Panc1 (cell line): ENCODE measurements around the gene LZTS3. TPM values are rescaled to one million over a fixed set of nuclear protein-coding genes. Genes with fewer than 3 reads are reported as not detected.

Experiments
- ATAC-seq: fragments of 200-7000 bp; cut with Tn5 transposase; 2 replicates; pipeline ENCODE4 v1.9.1; 2020; ENCODE audit warnings: mild to moderate bottlenecking, moderate library complexity
- BruUV-seq: library from RNA; stranded (reverse); fragments of 400-500 nt; replicated peaks from 2 replicates; lab custom pipeline; 2021; lab: Mats Ljungman, UMichigan
- CTCF ChIA-PET: fragments of 300-600 bp; sonication (Branson Sonifier 250); formaldehyde crosslinking; loops from one replicate; lab custom pipeline; 2022; ENCODE audit warnings: antibody characterized with exemption; lab: Charles Lee
- POLR2A ChIA-PET: fragments of 300-600 bp; sonication (Branson Sonifier 250); formaldehyde crosslinking; loops from one replicate; lab custom pipeline; 2022; ENCODE audit warnings: antibody characterized with exemption; lab: Charles Lee
- DNase-seq: peaks from one replicate; pipeline ENCODE4 v3.0.0-alpha.2; 2010; ENCODE audit warnings: low read depth, low spot score
- H3K27ac ChIP-seq: 2 replicates; pipeline ENCODE4 v1.5.1; 2011; ENCODE audit warnings: mild to moderate bottlenecking, low read length, inconsistent platforms
- H3K27me3 ChIP-seq: fragments of 200-500 bp; sonication (Bioruptor generic); 2 replicates; pipeline ENCODE4 v1.6.0; 2014; ENCODE audit warnings: low read length, inconsistent platforms; ENCODE audit not compliant: control insufficient read depth, insufficient read depth
- H3K36me3 ChIP-seq: fragments of 200-500 bp; sonication (Bioruptor generic); 2 replicates; pipeline ENCODE4 v1.5.1; 2014; ENCODE audit warnings: inconsistent platforms, mild to moderate bottlenecking, low read length, moderate library complexity; ENCODE audit not compliant: control insufficient read depth, insufficient read depth
- H3K4me1 ChIP-seq: 2 replicates; pipeline ENCODE4 v1.5.1; 2011; ENCODE audit warnings: inconsistent platforms, mild to moderate bottlenecking, low read length, moderate library complexity; ENCODE audit not compliant: control insufficient read depth, insufficient read depth
- H3K4me3 ChIP-seq, 2 experiments: 2 replicates each; pipeline ENCODE4 v1.5.1; 2011 to 2012; ENCODE audit warnings: low read depth in 2 of 2, low read length in 2 of 2, mild to moderate bottlenecking in 2 of 2, inconsistent platforms in 1 of 2, moderate library complexity in 1 of 2
- H3K9me3 ChIP-seq: fragments of 200-500 bp; sonication (Bioruptor generic); 2 replicates; pipeline ENCODE4 v1.5.1; 2014; ENCODE audit warnings: low read depth, mild to moderate bottlenecking, inconsistent platforms, low read length, moderate library complexity; ENCODE audit not compliant: control insufficient read depth, insufficient read depth
- CTCF ChIP-seq: fragments of 450-650 bp; IDR thresholded peaks from 2 replicates; pipeline ENCODE4 v1.5.1; 2017; ENCODE audit warnings: mild to moderate bottlenecking
- POLR2AphosphoS5 ChIP-seq: IDR thresholded peaks from 2 replicates; pipeline ENCODE4 v1.6.1; 2012; ENCODE audit warnings: mild to moderate bottlenecking, low read depth, low read length, moderate library complexity
- REST ChIP-seq, 2 experiments: IDR thresholded peaks; 2 replicates each; pipeline ENCODE4 v1.6.1; 2011 to 2012; ENCODE audit warnings: low read depth in 2 of 2, control low read depth in 1 of 2, low read length in 1 of 2, mild to moderate bottlenecking in 1 of 2, moderate library complexity in 1 of 2; ENCODE audit not compliant: insufficient read depth in 1 of 2
- SIN3A ChIP-seq: IDR thresholded peaks from 2 replicates; pipeline ENCODE4 v1.6.1; 2012; ENCODE audit warnings: low read depth, mild to moderate bottlenecking, low read length, moderate library complexity, borderline replicate concordance; ENCODE audit not compliant: insufficient read depth
- TCF7L2 ChIP-seq: IDR thresholded peaks from 2 replicates; pipeline ENCODE4 v1.6.1; 2011; ENCODE audit warnings: mild to moderate bottlenecking, low read depth, low read length, inconsistent platforms
- in situ Hi-C: cut with HindIII; loops from 2 replicates; pipeline ENCODE4 v1.10.0; 2016; ENCODE audit warnings: low sequenced_read_pairs, low pct_unique_long_range_greater_than_20kb
- intact Hi-C: fragments of 100-400 bp; cut with micrococcal nuclease; formaldehyde crosslinking; loops from one replicate; pipeline ENCODE4 v1.10.0; 2022; ENCODE audit not compliant: unreplicated experiment
- total RNA-seq: library from RNA; stranded (reverse); gene quantifications from one replicate; pipeline ENCODE4 v1.2.1, GENCODE V29; 2021; ENCODE audit not compliant: unreplicated experiment

LZTS3 gene
- total RNA-seq, 1 experiment from 2014 or later: 5.2 TPM

DNA sequence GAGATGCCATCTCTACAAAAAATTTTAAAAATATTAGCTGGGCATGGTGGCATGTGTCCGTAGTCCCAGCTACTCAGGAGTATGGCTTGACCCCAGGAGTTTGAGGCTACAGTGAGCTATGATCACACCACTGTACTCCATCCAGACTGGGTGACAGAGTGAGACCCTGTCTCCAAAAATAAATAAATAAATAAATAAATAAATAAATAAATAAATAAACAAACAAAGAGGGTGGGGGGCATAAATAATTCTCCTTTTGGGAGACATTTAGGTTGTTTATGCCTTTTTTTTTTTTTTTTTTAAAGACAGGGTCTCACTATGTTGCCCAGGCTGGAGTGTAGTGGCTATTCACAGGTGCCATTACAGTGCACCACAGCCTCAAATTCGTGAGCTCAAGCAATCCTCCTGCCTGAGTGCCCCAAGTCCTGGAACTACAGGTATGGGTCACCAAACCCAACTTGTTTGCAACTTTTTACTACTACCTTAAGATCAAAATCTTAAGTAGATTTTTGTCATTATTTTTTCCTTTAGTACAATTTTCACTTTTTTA is 43.2 kb downstream of the LZTS3 start:
- no peaks in the 10 kb centered on the region for H3K9me3 ChIP-seq
- ChIA-PET POLR2A (interaction anchor here (0.6 kb wide), 2 partner anchors 28 to 67 kb away, joined by 3 to 10 read pairs; no protein-coding TSS in a partner anchor), CTCF (interaction anchor here (0.5 kb wide), 2 partner anchors 76 to 129 kb away, joined by 3 read pairs; no protein-coding TSS in a partner anchor)
- no peak overlapping the region for H3K27ac ChIP-seq
- in situ Hi-C loops (no loop called here), intact Hi-C loops (no loop called here)
- no peaks in the 10 kb centered on the region for H3K4me1 ChIP-seq
- TF ChIP-seq POLR2AphosphoS5 (no peak), CTCF (no peak), REST (IDR thresholded peaks at IDR 0.05; ENCODE audit: insufficient read depth in 1 of 2, low read depth in 2 of 2, low read length in 1 of 2) (no peak), TCF7L2 (no peak), SIN3A (no peak)
- H3K4me3 ChIP-seq: no peak overlapping the region
- ATAC-seq (no peak), DNase-seq (no peak)
- H3K27me3 ChIP-seq: no peaks in the 10 kb centered on the region
- H3K36me3 ChIP-seq: no peaks in the 10 kb centered on the region
- no TSS peak for BruUV-seq

DNA sequence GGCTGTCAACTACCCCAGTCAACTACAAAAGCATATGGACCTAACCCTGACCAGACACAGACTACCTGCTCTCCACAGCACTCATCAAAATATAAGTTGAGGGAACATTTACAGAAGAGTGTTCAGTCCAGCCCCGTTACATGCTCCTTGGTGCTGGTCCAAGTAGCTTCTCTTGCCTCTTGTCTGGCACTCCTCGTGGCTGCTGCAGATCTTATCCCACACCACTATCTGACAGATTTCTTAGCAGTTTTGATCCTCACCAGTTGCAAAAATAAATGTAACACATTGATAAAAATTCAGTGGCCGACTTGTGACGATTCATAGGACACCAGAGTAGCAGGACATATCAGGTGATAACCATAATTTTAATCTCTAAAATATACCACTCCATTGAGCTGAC is 44.3 kb downstream of the LZTS3 start:
- in situ Hi-C loops: no loop called here
- Histone ChIP-seq H3K36me3 (no peaks in the 10 kb centered on the region), H3K27me3 (no peaks in the 10 kb centered on the region), H3K4me3 (no peak overlapping the region), H3K9me3 (no peaks in the 10 kb centered on the region), H3K27ac (no peak overlapping the region), H3K4me1 (no peaks in the 10 kb centered on the region)
- TF ChIP-seq POLR2AphosphoS5: no peak
- no peak for TF ChIP-seq TCF7L2
- no peak for TF ChIP-seq SIN3A
- no peak for TF ChIP-seq CTCF
- no peak for TF ChIP-seq REST (IDR thresholded peaks at IDR 0.05; ENCODE audit: insufficient read depth in 1 of 2, low read depth in 2 of 2, low read length in 1 of 2)
- intact Hi-C loops: no loop called here
- ChIA-PET CTCF (interaction anchor here (0.8 kb wide), 1 partner anchor 75 kb away, joined by 5 read pairs; no protein-coding TSS in a partner anchor), POLR2A (no interaction called here)
- no TSS peak for BruUV-seq
- DNase-seq (no peak), ATAC-seq (no peak)
